ENCODE measurements around the gene TRAK1.

DNA sequence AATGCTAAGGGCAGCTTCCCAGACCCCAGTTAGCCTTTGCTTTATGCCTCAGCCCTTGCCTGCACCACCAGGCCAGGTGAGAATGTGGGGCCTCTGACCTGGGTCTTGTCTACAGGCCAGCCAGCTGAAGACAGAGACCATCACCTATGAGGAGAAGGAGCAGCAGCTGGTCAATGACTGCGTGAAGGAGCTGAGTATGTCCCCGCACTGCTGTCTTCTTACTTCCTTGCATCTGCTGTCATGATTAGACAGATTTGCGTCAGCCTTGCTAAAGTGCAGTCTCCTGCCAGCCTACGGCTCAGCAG, 100.2 kb downstream of the TRAK1 start:
- TF ChIP-seq, protein P1, sequence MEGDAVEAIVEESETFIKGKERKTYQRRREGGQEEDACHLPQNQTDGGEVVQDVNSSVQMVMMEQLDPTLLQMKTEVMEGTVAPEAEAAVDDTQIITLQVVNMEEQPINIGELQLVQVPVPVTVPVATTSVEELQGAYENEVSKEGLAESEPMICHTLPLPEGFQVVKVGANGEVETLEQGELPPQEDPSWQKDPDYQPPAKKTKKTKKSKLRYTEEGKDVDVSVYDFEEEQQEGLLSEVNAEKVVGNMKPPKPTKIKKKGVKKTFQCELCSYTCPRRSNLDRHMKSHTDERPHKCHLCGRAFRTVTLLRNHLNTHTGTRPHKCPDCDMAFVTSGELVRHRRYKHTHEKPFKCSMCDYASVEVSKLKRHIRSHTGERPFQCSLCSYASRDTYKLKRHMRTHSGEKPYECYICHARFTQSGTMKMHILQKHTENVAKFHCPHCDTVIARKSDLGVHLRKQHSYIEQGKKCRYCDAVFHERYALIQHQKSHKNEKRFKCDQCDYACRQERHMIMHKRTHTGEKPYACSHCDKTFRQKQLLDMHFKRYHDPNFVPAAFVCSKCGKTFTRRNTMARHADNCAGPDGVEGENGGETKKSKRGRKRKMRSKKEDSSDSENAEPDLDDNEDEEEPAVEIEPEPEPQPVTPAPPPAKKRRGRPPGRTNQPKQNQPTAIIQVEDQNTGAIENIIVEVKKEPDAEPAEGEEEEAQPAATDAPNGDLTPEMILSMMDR (IDR thresholded peaks at IDR 0.05; ENCODE audit: insufficient read depth, low read length): no peak
- TF ChIP-seq GABPA (IDR thresholded peaks at IDR 0.05; ENCODE audit: low read depth) (no peak), POLR2AphosphoS5 (IDR thresholded peaks at IDR 0.05; ENCODE audit: low read depth) (no peak)
- TF ChIP-seq, protein P2, sequence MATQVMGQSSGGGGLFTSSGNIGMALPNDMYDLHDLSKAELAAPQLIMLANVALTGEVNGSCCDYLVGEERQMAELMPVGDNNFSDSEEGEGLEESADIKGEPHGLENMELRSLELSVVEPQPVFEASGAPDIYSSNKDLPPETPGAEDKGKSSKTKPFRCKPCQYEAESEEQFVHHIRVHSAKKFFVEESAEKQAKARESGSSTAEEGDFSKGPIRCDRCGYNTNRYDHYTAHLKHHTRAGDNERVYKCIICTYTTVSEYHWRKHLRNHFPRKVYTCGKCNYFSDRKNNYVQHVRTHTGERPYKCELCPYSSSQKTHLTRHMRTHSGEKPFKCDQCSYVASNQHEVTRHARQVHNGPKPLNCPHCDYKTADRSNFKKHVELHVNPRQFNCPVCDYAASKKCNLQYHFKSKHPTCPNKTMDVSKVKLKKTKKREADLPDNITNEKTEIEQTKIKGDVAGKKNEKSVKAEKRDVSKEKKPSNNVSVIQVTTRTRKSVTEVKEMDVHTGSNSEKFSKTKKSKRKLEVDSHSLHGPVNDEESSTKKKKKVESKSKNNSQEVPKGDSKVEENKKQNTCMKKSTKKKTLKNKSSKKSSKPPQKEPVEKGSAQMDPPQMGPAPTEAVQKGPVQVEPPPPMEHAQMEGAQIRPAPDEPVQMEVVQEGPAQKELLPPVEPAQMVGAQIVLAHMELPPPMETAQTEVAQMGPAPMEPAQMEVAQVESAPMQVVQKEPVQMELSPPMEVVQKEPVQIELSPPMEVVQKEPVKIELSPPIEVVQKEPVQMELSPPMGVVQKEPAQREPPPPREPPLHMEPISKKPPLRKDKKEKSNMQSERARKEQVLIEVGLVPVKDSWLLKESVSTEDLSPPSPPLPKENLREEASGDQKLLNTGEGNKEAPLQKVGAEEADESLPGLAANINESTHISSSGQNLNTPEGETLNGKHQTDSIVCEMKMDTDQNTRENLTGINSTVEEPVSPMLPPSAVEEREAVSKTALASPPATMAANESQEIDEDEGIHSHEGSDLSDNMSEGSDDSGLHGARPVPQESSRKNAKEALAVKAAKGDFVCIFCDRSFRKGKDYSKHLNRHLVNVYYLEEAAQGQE (IDR thresholded peaks at IDR 0.05; ENCODE audit: insufficient replicate concordance, low read depth): no peak
